GM12864 (cell line): ENCODE data around the gene CRB1.

Experiments
- DNase-seq: peaks from one replicate; pipeline ENCODE4 v3.0.0-alpha.2; 2011; ENCODE audit warnings: low read depth
- H3K4me3 ChIP-seq: 2 replicates; pipeline ENCODE4 v1.5.1; 2011; ENCODE audit warnings: mild to moderate bottlenecking, low read depth, low read length, control low read depth
- TF ChIP-seq, protein P1 (sequence below): IDR thresholded peaks from 2 replicates; pipeline ENCODE4 v1.5.1; 2011; ENCODE audit warnings: low read depth, mild to moderate bottlenecking, moderate library complexity, low read length, control low read depth, inconsistent platforms; ENCODE audit errors: missing control alignments

CRB1 gene

DNA sequence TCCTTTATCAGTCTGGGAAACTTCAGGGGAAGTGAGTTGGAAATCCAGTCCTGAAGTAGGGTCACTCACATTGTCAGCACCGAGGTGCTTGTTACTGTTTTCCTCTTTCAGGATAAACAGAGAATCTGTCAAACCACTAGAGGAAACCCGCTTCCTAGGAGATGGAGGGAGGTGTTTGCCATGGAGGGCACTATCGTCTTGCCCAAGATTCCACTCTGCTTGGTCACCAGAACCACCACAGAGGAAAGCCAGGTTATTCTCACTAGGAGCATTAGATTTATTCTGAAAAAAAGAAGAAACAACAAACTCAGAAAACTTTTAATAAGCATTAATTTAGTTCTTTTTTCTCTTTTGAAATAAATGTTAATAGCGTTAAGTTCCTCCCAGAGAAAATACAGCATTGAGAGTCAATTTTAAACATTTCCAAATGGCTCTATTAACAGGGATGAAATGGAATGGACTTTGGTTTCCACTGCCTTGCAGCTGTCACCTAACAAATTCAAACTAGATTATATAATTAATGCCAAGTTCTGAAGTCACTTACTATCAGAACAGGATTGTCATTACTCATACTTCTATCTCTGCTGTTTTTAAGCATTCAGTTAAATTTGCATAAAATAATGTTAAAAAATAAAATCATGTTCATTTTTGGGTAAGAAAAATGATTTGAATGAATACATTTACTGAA, 242.8 kb downstream of the CRB1 start:
- TF ChIP-seq, protein P1, sequence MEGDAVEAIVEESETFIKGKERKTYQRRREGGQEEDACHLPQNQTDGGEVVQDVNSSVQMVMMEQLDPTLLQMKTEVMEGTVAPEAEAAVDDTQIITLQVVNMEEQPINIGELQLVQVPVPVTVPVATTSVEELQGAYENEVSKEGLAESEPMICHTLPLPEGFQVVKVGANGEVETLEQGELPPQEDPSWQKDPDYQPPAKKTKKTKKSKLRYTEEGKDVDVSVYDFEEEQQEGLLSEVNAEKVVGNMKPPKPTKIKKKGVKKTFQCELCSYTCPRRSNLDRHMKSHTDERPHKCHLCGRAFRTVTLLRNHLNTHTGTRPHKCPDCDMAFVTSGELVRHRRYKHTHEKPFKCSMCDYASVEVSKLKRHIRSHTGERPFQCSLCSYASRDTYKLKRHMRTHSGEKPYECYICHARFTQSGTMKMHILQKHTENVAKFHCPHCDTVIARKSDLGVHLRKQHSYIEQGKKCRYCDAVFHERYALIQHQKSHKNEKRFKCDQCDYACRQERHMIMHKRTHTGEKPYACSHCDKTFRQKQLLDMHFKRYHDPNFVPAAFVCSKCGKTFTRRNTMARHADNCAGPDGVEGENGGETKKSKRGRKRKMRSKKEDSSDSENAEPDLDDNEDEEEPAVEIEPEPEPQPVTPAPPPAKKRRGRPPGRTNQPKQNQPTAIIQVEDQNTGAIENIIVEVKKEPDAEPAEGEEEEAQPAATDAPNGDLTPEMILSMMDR: no peak
- no peak overlapping the region for H3K4me3 ChIP-seq
- DNase-seq: no peak

DNA sequence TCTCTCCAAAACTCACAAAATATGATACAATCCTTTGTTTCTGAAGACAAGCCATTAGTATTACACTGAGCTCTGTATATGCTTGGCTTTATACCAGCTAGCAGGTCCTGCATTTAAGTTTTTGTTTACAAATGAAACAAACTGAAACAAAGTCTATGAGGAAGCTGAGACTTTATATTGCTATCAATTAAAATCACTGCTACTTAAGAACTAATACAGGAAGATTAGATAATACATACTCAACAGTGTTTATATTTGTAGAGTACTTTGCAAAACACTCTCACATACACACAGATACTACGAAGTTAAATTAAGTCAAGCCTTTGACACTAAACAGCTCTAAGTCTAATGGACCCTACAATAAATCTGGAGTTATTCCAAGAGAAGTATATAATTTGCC, 247.4 kb downstream of the CRB1 start:
- TF ChIP-seq, protein P1: no peak
- DNase-seq: no peak
- H3K4me3 ChIP-seq: no peak overlapping the region

DNA sequence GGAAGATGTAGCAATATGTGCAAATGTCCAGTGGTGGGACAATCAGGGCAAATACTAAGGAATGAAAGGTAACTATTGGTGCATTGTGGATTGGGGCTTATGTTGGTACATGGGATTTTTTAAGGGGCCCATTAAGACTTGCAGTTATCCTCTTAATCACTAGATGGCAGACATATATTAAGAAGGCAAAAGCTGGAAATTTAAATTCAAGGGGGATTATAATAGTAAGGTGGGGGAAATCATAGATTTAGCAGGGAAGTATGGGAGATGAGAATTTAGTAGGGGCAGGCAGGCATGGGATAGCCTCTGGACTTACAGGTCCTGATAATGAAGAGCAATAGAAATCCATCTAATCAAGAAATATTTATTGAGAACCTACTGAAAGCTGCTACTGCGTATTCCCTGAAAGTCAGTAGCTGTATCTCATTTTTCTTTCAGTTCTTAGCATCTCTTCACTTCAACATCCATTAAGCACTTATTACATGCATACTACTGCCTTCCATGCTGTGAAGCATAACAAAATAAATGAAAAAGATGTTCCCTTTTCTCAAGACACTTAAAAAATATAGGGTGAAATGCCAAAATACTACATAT, 251.8 kb downstream of the CRB1 start:
- no peak for DNase-seq
- no peak overlapping the region for H3K4me3 ChIP-seq
- TF ChIP-seq, protein P1: peak; percentile 37

DNA sequence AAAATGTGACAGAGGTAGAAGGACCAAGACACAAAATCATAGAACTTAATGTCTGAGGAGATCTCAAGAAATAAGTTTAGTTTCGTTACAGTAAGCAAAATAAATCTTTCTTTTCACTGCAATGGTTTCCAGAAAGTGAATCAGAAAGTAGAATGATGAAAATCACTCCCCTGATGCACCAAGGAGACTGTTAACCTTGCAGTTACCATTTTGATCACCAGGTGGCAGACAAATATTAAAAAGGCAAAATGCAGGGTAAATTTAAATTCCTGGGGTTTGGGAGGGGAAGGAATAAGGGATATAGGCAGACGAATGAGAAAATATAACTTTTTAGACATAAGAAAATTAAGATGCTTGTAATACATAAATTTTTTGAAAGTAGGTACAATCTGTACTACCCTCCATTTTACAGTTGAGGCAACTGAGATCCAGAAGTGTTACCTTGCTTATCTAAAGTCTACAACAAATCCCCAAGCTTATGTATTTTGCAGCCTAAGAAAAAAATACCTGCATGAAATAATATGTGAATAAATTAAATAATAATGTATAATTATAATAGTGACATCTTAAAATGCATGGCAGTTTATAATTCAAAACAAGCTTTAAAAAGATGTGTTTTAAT, 253.2 kb downstream of the CRB1 start:
- TF ChIP-seq, protein P1: peak; percentile 53
- peak; percentile 5 for DNase-seq
- H3K4me3 ChIP-seq: no peak overlapping the region

DNA sequence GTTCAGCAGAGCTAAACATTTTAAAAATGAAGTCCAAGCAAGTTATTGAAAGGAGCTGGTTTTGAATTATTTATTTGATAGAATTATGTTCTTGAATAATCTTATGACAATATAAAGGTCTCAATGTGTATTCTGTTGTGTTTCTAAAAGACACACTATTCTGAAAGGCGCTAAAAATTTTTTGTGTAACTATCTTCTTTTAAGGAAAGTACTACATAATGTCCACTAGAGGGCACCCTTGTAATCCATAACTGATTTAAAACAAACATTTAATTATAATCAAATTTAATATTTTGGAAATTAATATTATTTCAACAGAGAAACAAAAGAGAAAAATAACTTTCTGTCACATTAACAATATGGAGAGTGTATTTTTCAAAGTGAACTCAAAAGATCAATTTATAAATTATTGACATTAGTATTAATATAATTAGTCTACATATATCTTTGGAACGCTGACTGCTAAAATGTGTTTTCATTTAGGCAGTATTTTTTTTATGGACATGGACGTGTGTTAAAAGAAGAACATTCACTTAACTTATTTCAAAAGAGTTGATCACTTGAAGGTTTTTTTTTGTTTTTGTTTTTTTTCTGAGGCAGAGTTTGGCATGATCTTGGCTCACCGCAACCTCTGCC, 258.8 kb downstream of the CRB1 start:
- no peak for DNase-seq
- TF ChIP-seq, protein P1: peak; percentile 24
- H3K4me3 ChIP-seq: no peak overlapping the region
